K562 (cell line): Measurements from ENCODE around the gene APOBEC3F. TPM values are rescaled to one million over a fixed set of nuclear protein-coding genes. Genes with fewer than 3 reads are reported as not detected.

Experiments used
- ARID1B ChIP-seq: fragments of 450-650 bp; IDR thresholded peaks from 2 replicates; pipeline ENCODE4 v1.6.1; 2016; ENCODE audit warnings: antibody characterized with exemption, mild to moderate bottlenecking, inconsistent platforms
- CTBP1 ChIP-seq: fragments of 450-650 bp; IDR thresholded peaks from 2 replicates; pipeline ENCODE4 v1.6.1; 2016; ENCODE audit warnings: borderline replicate concordance
- CTCF ChIP-seq, 3 experiments: IDR thresholded peaks in 2 of 3; conservative IDR thresholded peaks in 1 of 3; 2 replicates each; pipeline ENCODE4 v1.5.1; 2011 to 2012; ENCODE audit warnings: low read length in 3 of 3, mild to moderate bottlenecking in 3 of 3, control low read depth in 2 of 3, improper control_type of control experiment in 1 of 3, inconsistent platforms in 1 of 3, low read depth in 1 of 3, mixed read lengths in 1 of 3, moderate library complexity in 1 of 3; ENCODE audit not compliant: insufficient read depth in 2 of 3
- DLX4 ChIP-seq: fragments of 250-450 bp; sonication (Bioruptor Pico); IDR thresholded peaks from 2 replicates; pipeline ENCODE4 v1.6.1; 2021; ENCODE audit warnings: mild to moderate bottlenecking
- ELF4 ChIP-seq: fragments of 450-650 bp; formaldehyde crosslinking; IDR thresholded peaks from 2 replicates; pipeline ENCODE4 v1.4.0; 2022; ENCODE audit warnings: missing genetic modification characterization
- HDAC3 ChIP-seq: fragments of 450-650 bp; IDR thresholded peaks from 2 replicates; pipeline ENCODE4 v1.6.1; 2018; ENCODE audit warnings: borderline replicate concordance, mild to moderate bottlenecking, moderate library complexity; ENCODE audit not compliant: partially characterized antibody
- HES1 ChIP-seq: fragments of 450-650 bp; IDR thresholded peaks from 2 replicates; pipeline ENCODE4 v1.6.1; 2016; ENCODE audit warnings: low read depth, mild to moderate bottlenecking, moderate library complexity
- HMG20B ChIP-seq: fragments of 250-450 bp; sonication (Bioruptor Pico); IDR thresholded peaks from 2 replicates; pipeline ENCODE4 v1.5.0; 2021; ENCODE audit warnings: mild to moderate bottlenecking
- KLF16 ChIP-seq: IDR thresholded peaks from 2 replicates; pipeline ENCODE4 v1.6.1; 2016; ENCODE audit warnings: antibody characterized with exemption
- MTA3 ChIP-seq: fragments of 450-650 bp; formaldehyde crosslinking; IDR thresholded peaks from 2 replicates; pipeline ENCODE4 v1.6.1; 2017; ENCODE audit warnings: mild to moderate bottlenecking, borderline replicate concordance
- NCOA1 ChIP-seq: fragments of 450-650 bp; IDR thresholded peaks from 2 replicates; pipeline ENCODE4 v1.6.1; 2016; ENCODE audit warnings: low read depth
- NCOA6 ChIP-seq: fragments of 450-650 bp; IDR thresholded peaks from 2 replicates; pipeline ENCODE4 v1.6.1; 2017; ENCODE audit warnings: mild to moderate bottlenecking
- PML ChIP-seq: IDR thresholded peaks from 2 replicates; pipeline ENCODE4 v1.6.1; 2012; ENCODE audit warnings: low read length, inconsistent platforms
- SMARCA4 ChIP-seq: fragments of 450-650 bp; IDR thresholded peaks from 2 replicates; pipeline ENCODE4 v1.6.1; 2016
- TAF9B ChIP-seq: fragments of 450-650 bp; IDR thresholded peaks from 2 replicates; pipeline ENCODE4 v1.6.1; 2018; ENCODE audit warnings: mild to moderate bottlenecking; ENCODE audit not compliant: partially characterized antibody
- TAL1 ChIP-seq: fragments of 450-650 bp; IDR thresholded peaks from 2 replicates; pipeline ENCODE4 v1.6.1; 2016; ENCODE audit warnings: mild to moderate bottlenecking
- TBP ChIP-seq: optimal IDR thresholded peaks from 2 replicates; pipeline ENCODE3; 2011; ENCODE audit warnings: low read depth, low read length, improper control_type of control experiment
- UBTF ChIP-seq, 2 experiments: IDR thresholded peaks; 2 replicates each; pipeline ENCODE4 v1.6.1; 2012; ENCODE audit warnings: improper control_type of control experiment in 2 of 2, low read depth in 2 of 2, low read length in 2 of 2, borderline replicate concordance in 1 of 2
- ZFP1 ChIP-seq: fragments of 450-650 bp; formaldehyde crosslinking; IDR thresholded peaks from 2 replicates; pipeline ENCODE4 v1.4.0; 2020; ENCODE audit warnings: mild to moderate bottlenecking, mixed read lengths
- ZNF121 ChIP-seq: sonication (generic); formaldehyde crosslinking; conservative IDR thresholded peaks from 2 replicates; pipeline ENCODE4 v1.8.0; 2022; ENCODE audit warnings: missing genetic modification reagents
- ZNF3 ChIP-seq: fragments of 250-450 bp; sonication (Bioruptor Pico); IDR thresholded peaks from 2 replicates; pipeline ENCODE4 v1.5.0; 2021; ENCODE audit warnings: mild to moderate bottlenecking, moderate library complexity
- polyA plus RNA-seq, 8 experiments: library from polyadenylated mRNA; depleted of rRNA in 4 of 8; stranded (reverse) in 5 of 8; unstranded in 3 of 8; fragments of >200 nt; fragmentation: Nextera tagmentation in 2 of 8; fragmentation: Illumina TruSeq in 1 of 8; extraction: Ambion mirVana in 2 of 8; extraction: Trizol in 1 of 8; gene quantifications; 2 replicates each; pipeline versions ENCODE4 v1.2.1 to v1.2.3, GENCODE V29; 2011 to 2014; ENCODE audit warnings: inconsistent platforms in 1 of 8, missing spikeins in 1 of 8
- total RNA-seq, 7 experiments: library from RNA; depleted of rRNA in 6 of 7; stranded (reverse); fragments of >200 nt in 6 of 7; fragmentation: Illumina TruSeq in 2 of 7; extraction: Trizol in 2 of 7; gene quantifications; 2 replicates each; pipeline versions ENCODE4 v1.2.1 to v1.2.3, GENCODE V29; 2011 to 2021; ENCODE audit warnings: low replicate concordance in 1 of 7

APOBEC3F gene
- total and polyA plus RNA-seq, 9 of the 15 experiments (the other 6 are each of a cell fraction or from before 2014, with no cell fraction given), result 1.1 to 3.3 (median 1.9) TPM

- TF ChIP-seq HES1, result no peak
- peak; percentile 73 for TF ChIP-seq TAL1
- peak; percentile 72; the same call in 1 of the 2 replicates for TF ChIP-seq MTA3
- peak; percentile 34; the same call in 1 of the 2 replicates for TF ChIP-seq NCOA1
- TF ChIP-seq ZNF3 (CRISPR knock-in tag), result no peak
- TF ChIP-seq ARID1B, result peak; percentile 85
- TF ChIP-seq PML, result peak; percentile 55; the same call in 1 of the 2 replicates
- peak; percentile 23 for TF ChIP-seq HDAC3
- TF ChIP-seq NCOA6, result no peak
- no peak for TF ChIP-seq ZFP1 (CRISPR knock-in tag)
- TF ChIP-seq DLX4 (CRISPR knock-in tag), result no peak
- TF ChIP-seq CTBP1, result peak; percentile 58; the same call in 1 of the 2 replicates
- no peak for TF ChIP-seq ELF4 (CRISPR knock-in tag)
- peak; percentile 75 for TF ChIP-seq KLF16
- no peak for TF ChIP-seq ZNF121 (CRISPR knock-in tag)
- TF ChIP-seq SMARCA4, result peak; percentile 67
- TF ChIP-seq TAF9B, result peak; percentile 77
- TF ChIP-seq TBP, result peak; percentile 65
- no peak for TF ChIP-seq HMG20B (CRISPR knock-in tag)
- peak in 1 of 2 experiments; percentile 42; a peak in 1 of 4 replicates for TF ChIP-seq UBTF (IDR thresholded peaks at IDR 0.05; ENCODE audit: borderline replicate concordance in 1 of 2, low read depth in 2 of 2, low read length in 2 of 2)
- peak in 2 of 3 experiments; percentile 19 to 25; a peak in 2 of 6 replicates for TF ChIP-seq CTCF (IDR thresholded peaks at IDR 0.05 in 2 of 3, conservative IDR thresholded peaks at IDR 0.05 in 1 of 3; ENCODE audit: insufficient read depth in 2 of 3, low read depth in 1 of 3, low read length in 3 of 3)
Observed at GRCh38 chr22:39013942-39014722, 26.5 kb upstream of the APOBEC3F start, which contains the start of gene APOBEC3C (continued).
